ENCODE results near the gene ACTL6B. TPM values are rescaled to one million over a fixed set of nuclear protein-coding genes. Genes with fewer than 3 reads are reported as not detected.

Gene ACTL6B
- total and polyA plus RNA-seq, 9 of the 15 experiments (the other 6 are each of a cell fraction or from before 2014, with no cell fraction given) = not detected

DNA sequence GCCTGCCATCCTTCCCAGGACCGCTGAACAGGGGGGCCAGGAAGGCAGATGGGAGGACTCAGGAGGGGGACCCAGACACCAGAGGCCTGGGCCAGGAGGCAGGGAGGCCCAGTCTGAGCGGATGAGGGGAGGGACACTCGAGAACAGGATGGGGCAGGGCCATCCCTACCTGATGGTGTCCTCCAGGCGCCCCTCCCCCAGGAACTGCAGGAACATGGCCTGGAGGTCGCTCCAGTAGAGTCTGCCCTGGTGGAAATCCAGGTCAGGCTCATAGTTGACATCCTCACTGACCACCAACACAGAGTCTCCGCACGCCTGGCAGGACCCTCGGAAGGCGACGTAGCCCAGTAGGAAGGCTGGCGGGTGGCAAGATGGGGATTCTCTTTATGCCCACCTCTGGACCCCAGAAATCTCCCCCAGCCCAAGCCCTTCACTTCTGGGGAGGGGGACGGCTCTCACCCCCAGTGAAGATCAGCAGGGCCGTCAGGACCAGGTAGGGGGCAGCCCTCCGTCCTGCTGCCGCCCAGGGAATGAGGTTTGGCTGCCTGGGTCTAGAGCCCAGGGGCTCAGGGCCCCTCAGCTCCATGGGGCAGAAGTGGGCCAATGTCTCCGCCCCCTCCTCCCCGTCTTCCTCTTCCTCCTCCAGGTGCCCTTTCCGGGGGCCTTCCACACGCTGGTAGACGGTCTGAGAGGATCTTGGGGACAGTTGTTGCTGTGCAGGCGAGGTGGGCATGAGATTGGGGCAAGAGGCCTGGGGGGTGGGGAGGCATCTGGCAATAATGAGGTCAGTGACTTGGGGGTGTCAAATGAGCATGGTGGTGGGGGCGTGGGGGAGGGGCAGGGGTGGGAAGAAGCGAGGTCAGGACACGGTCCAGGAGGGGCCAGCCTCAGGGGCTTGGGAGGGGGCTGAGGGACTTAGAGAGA is 15.5 kb downstream of the ACTL6B start (continued):
- TF ChIP-seq ATF2 (CRISPR knock-in tag; IDR thresholded peaks at IDR 0.05) (no peak), LARP7 (IDR thresholded peaks at IDR 0.05) (no peak), RBBP5 (IDR thresholded peaks at IDR 0.05; ENCODE audit: borderline replicate concordance, insufficient read depth, low read length, poor library complexity, severe bottlenecking) (peak; percentile 34), NCOA6 (IDR thresholded peaks at IDR 0.05) (no peak), MAZ (CRISPR knock-in tag; conservative IDR thresholded peaks at IDR 0.05 in 1 of 2, IDR thresholded peaks at IDR 0.05 in 1 of 2) (peak in 1 of 2 experiments; percentile 21; a peak in 2 of 4 replicates), MTF1 (CRISPR knock-in tag; IDR thresholded peaks at IDR 0.05; ENCODE audit: borderline replicate concordance) (no peak), SMARCB1 (IDR thresholded peaks at IDR 0.05; ENCODE audit: insufficient read length, low read depth) (no peak), HNRNPH1 (optimal IDR thresholded peaks at IDR 0.05; ENCODE audit: low read depth, low read length) (no peak), ZNF589 (CRISPR knock-in tag; IDR thresholded peaks at IDR 0.05; ENCODE audit: low read depth) (no peak; the same call in 1 of the 2 replicates), IRF1 (CRISPR knock-in tag; IDR thresholded peaks at IDR 0.05; ENCODE audit: borderline replicate concordance) (no peak), ZNF263 (CRISPR knock-in tag; IDR thresholded peaks at IDR 0.05; ENCODE audit: borderline replicate concordance) (peak; percentile 94)
- TF ChIP-seq, protein P1, sequence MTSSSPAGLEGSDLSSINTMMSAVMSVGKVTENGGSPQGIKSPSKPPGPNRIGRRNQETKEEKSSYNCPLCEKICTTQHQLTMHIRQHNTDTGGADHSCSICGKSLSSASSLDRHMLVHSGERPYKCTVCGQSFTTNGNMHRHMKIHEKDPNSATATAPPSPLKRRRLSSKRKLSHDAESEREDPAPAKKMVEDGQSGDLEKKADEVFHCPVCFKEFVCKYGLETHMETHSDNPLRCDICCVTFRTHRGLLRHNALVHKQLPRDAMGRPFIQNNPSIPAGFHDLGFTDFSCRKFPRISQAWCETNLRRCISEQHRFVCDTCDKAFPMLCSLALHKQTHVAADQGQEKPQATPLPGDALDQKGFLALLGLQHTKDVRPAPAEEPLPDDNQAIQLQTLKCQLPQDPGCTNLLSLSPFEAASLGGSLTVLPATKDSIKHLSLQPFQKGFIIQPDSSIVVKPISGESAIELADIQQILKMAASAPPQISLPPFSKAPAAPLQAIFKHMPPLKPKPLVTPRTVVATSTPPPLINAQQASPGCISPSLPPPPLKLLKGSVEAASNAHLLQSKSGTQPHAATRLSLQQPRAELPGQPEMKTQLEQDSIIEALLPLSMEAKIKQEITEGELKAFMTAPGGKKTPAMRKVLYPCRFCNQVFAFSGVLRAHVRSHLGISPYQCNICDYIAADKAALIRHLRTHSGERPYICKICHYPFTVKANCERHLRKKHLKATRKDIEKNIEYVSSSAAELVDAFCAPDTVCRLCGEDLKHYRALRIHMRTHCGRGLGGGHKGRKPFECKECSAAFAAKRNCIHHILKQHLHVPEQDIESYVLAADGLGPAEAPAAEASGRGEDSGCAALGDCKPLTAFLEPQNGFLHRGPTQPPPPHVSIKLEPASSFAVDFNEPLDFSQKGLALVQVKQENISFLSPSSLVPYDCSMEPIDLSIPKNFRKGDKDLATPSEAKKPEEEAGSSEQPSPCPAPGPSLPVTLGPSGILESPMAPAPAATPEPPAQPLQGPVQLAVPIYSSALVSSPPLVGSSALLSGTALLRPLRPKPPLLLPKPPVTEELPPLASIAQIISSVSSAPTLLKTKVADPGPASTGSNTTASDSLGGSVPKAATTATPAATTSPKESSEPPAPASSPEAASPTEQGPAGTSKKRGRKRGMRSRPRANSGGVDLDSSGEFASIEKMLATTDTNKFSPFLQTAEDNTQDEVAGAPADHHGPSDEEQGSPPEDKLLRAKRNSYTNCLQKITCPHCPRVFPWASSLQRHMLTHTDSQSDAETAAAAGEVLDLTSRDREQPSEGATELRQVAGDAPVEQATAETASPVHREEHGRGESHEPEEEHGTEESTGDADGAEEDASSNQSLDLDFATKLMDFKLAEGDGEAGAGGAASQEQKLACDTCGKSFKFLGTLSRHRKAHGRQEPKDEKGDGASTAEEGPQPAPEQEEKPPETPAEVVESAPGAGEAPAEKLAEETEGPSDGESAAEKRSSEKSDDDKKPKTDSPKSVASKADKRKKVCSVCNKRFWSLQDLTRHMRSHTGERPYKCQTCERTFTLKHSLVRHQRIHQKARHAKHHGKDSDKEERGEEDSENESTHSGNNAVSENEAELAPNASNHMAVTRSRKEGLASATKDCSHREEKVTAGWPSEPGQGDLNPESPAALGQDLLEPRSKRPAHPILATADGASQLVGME (CRISPR knock-in tag; IDR thresholded peaks at IDR 0.05) = 0 out of 2 replicates have a peak, but pooled peaks have one; percentile 53
- TF ChIP-seq, protein P2, sequence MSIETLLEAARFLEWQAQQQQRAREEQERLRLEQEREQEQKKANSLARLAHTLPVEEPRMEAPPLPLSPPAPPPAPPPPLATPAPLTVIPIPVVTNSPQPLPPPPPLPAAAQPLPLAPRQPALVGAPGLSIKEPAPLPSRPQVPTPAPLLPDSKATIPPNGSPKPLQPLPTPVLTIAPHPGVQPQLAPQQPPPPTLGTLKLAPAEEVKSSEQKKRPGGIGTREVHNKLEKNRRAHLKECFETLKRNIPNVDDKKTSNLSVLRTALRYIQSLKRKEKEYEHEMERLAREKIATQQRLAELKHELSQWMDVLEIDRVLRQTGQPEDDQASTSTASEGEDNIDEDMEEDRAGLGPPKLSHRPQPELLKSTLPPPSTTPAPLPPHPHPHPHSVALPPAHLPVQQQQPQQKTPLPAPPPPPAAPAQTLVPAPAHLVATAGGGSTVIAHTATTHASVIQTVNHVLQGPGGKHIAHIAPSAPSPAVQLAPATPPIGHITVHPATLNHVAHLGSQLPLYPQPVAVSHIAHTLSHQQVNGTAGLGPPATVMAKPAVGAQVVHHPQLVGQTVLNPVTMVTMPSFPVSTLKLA (conservative IDR thresholded peaks at IDR 0.05) = no peak
- TF ChIP-seq, protein P3, sequence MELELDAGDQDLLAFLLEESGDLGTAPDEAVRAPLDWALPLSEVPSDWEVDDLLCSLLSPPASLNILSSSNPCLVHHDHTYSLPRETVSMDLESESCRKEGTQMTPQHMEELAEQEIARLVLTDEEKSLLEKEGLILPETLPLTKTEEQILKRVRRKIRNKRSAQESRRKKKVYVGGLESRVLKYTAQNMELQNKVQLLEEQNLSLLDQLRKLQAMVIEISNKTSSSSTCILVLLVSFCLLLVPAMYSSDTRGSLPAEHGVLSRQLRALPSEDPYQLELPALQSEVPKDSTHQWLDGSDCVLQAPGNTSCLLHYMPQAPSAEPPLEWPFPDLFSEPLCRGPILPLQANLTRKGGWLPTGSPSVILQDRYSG (tag; conservative IDR thresholded peaks at IDR 0.05; ENCODE audit: low read depth) = no peak

All from K562 (cell line).